ENCODE results near the gene CAND2. TPM values are rescaled to one million over a fixed set of nuclear protein-coding genes. Genes with fewer than 3 reads are reported as not detected.

CAND2 gene
- total and polyA plus RNA-seq, 2 donors (not counting 1 experiment from before 2014, with no cell fraction given): 2.5 to 16.7 TPM

GRCh38 chr3:12828751-12829150, 32.3 kb downstream of the CAND2 start:
- no peak overlapping the region for H3K27ac ChIP-seq (ENCODE audit: insufficient read depth, low read length)
- no peak for DNase-seq (ENCODE audit: low read depth in 2 of 2)
- H3K4me3 ChIP-seq (replicated peaks in 1 of 4; ENCODE audit: control extremely low read depth in 1 of 4, insufficient read depth in 1 of 4, low read depth in 3 of 4, low read length in 4 of 4): no peak overlapping the region
- no peaks in the 10 kb centered on the region for H3K9me3 ChIP-seq (ENCODE audit: control insufficient read depth, insufficient read depth, low read depth, low read length)
- no peak overlapping the region for H2AFZ ChIP-seq (ENCODE audit: low read length)
- TF ChIP-seq EZH2 (IDR thresholded peaks at IDR 0.05; ENCODE audit: low read length, missing control alignments) (no peak), CTCF (conservative IDR thresholded peaks at IDR 0.05 in 1 of 2, IDR thresholded peaks at IDR 0.05 in 1 of 2; ENCODE audit: low read depth in 1 of 2, low read length in 2 of 2) (no peak)
- H3K9ac ChIP-seq (ENCODE audit: insufficient read depth, low read length): no peak overlapping the region
- no peaks in the 10 kb centered on the region for H3K4me1 ChIP-seq (ENCODE audit: control insufficient read depth, extremely low read depth, insufficient read depth, low read length)
- H3K4me2 ChIP-seq (ENCODE audit: extremely low read depth, insufficient read depth, low read length): no peak overlapping the region
- no peaks in the 10 kb centered on the region for H4K20me1 ChIP-seq (ENCODE audit: control insufficient read depth, extremely low read depth, insufficient read depth, low read length)
- H3K27me3 ChIP-seq (ENCODE audit: control insufficient read depth, insufficient read depth, low read length): no peaks in the 10 kb centered on the region
- peaks cover 14% of the 10 kb centered on the region for H3K36me3 ChIP-seq (ENCODE audit: control insufficient read depth, insufficient read depth, low read length)
- no peaks in the 10 kb centered on the region for H3K79me2 ChIP-seq (ENCODE audit: control insufficient read depth, insufficient read depth, low read length)

GRCh38 chr3:12829404-12829803, 32.9 kb downstream of the CAND2 start:
- Histone ChIP-seq H4K20me1 (ENCODE audit: control insufficient read depth, extremely low read depth, insufficient read depth, low read length) (no peaks in the 10 kb centered on the region), H3K9me3 (ENCODE audit: control insufficient read depth, insufficient read depth, low read depth, low read length) (no peaks in the 10 kb centered on the region), H3K9ac (ENCODE audit: insufficient read depth, low read length) (no peak overlapping the region), H3K36me3 (ENCODE audit: control insufficient read depth, insufficient read depth, low read length) (peaks cover 15% of the 10 kb centered on the region), H3K4me2 (ENCODE audit: extremely low read depth, insufficient read depth, low read length) (no peak overlapping the region), H3K27ac (ENCODE audit: insufficient read depth, low read length) (no peak overlapping the region), H3K4me3 (replicated peaks in 1 of 4; ENCODE audit: control extremely low read depth in 1 of 4, insufficient read depth in 1 of 4, low read depth in 3 of 4, low read length in 4 of 4) (no peak overlapping the region), H3K79me2 (ENCODE audit: control insufficient read depth, insufficient read depth, low read length) (no peaks in the 10 kb centered on the region), H3K4me1 (ENCODE audit: control insufficient read depth, extremely low read depth, insufficient read depth, low read length) (no peaks in the 10 kb centered on the region), H2AFZ (ENCODE audit: low read length) (no peak overlapping the region), H3K27me3 (ENCODE audit: control insufficient read depth, insufficient read depth, low read length) (no peaks in the 10 kb centered on the region)
- TF ChIP-seq CTCF (conservative IDR thresholded peaks at IDR 0.05 in 1 of 2, IDR thresholded peaks at IDR 0.05 in 1 of 2; ENCODE audit: low read depth in 1 of 2, low read length in 2 of 2): no peak
- TF ChIP-seq EZH2 (IDR thresholded peaks at IDR 0.05; ENCODE audit: low read length, missing control alignments): no peak
- DNase-seq (ENCODE audit: low read depth in 2 of 2): no peak

DNA sequence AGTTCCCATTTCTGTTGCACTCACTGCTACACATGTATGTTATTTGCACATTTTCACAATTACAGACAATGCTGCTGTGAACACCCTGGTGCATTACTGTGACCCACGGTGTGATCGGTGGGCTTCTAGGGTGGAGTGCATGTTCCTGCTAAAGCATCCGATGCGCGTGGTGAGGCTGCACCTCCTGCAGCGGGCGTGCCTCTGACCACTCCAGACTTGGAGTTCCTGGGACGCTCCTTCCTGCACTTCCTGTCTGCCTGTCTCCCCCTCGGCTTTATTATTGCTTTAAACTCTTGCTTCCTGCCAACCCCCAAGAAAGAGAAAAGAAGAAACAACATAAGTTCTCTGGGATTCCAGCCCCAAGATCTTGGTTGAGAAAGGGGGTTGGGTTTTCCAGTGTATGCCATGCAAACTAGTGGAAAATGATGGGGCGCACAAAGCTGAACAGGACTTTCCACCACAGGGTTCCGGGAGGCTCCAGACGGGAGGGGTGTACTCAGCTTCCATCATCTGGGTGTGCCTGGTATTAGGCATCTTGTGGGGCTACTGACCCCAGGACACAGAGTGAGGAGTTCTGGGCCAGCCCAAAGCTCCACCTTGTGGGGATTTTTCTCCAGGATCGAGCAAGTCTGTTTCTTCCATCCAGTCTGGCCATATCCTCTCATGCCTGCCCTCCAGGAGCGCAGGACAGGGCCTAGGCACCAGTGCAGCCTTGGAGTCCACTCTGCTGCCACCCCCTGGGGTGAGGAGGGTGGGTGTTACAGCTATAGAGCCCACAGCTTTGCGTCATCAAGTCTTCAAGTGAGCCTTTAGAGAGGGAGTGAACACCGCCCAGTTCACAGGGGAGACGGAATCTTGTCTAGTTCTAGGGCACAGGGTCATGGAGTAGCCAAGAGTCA, 33.7 kb downstream of the CAND2 start:
- Histone ChIP-seq H3K4me1 (ENCODE audit: control insufficient read depth, extremely low read depth, insufficient read depth, low read length) (no peaks in the 10 kb centered on the region), H3K4me3 (replicated peaks in 1 of 4; ENCODE audit: control extremely low read depth in 1 of 4, insufficient read depth in 1 of 4, low read depth in 3 of 4, low read length in 4 of 4) (no peak overlapping the region), H3K4me2 (ENCODE audit: extremely low read depth, insufficient read depth, low read length) (no peak overlapping the region), H3K9me3 (ENCODE audit: control insufficient read depth, insufficient read depth, low read depth, low read length) (no peaks in the 10 kb centered on the region), H3K36me3 (ENCODE audit: control insufficient read depth, insufficient read depth, low read length) (peaks cover 16% of the 10 kb centered on the region), H3K9ac (ENCODE audit: insufficient read depth, low read length) (no peak overlapping the region), H3K27me3 (ENCODE audit: control insufficient read depth, insufficient read depth, low read length) (no peaks in the 10 kb centered on the region), H2AFZ (ENCODE audit: low read length) (no peak overlapping the region), H3K27ac (ENCODE audit: insufficient read depth, low read length) (no peak overlapping the region), H3K79me2 (ENCODE audit: control insufficient read depth, insufficient read depth, low read length) (no peaks in the 10 kb centered on the region), H4K20me1 (ENCODE audit: control insufficient read depth, extremely low read depth, insufficient read depth, low read length) (no peaks in the 10 kb centered on the region)
- TF ChIP-seq EZH2 (IDR thresholded peaks at IDR 0.05; ENCODE audit: low read length, missing control alignments) (no peak), CTCF (conservative IDR thresholded peaks at IDR 0.05 in 1 of 2, IDR thresholded peaks at IDR 0.05 in 1 of 2; ENCODE audit: low read depth in 1 of 2, low read length in 2 of 2) (no peak)
- no peak for DNase-seq (ENCODE audit: low read depth in 2 of 2)

Data from fibroblast of lung (primary cell).